Duodenal mucosa (tissue), 2 donors: ENCODE data around the gene PLPPR1.

Experiments
- H3K27ac ChIP-seq: one replicate; pipeline ENCODE4 v1.7.0; 2013; ENCODE audit warnings: low read depth, low read length
- H3K27me3 ChIP-seq, 2 donors: one replicate each; pipeline ENCODE4 v1.7.0; 2013; ENCODE audit warnings: low read length in 2 of 2, control low read depth in 1 of 2; ENCODE audit not compliant: insufficient read depth in 2 of 2, control insufficient read depth in 1 of 2
- H3K36me3 ChIP-seq, 2 donors: one replicate each; pipeline ENCODE4 v1.7.0; 2013; ENCODE audit warnings: low read length in 2 of 2, control low read depth in 1 of 2; ENCODE audit not compliant: insufficient read depth in 2 of 2, control insufficient read depth in 1 of 2
- H3K4me1 ChIP-seq, 2 donors: one replicate each; pipeline ENCODE4 v1.7.0; 2013; ENCODE audit warnings: low read length in 2 of 2, control low read depth in 1 of 2; ENCODE audit not compliant: insufficient read depth in 2 of 2, control insufficient read depth in 1 of 2
- H3K4me3 ChIP-seq, 2 donors: one replicate each; pipeline ENCODE4 v1.7.0; 2013; ENCODE audit warnings: low read length in 2 of 2, low read depth in 1 of 2
- H3K9ac ChIP-seq, 2 donors: one replicate each; pipeline ENCODE4 v1.7.0; 2013; ENCODE audit warnings: low read length in 2 of 2, low read depth in 1 of 2
- H3K9me3 ChIP-seq, 2 donors: one replicate each; pipeline ENCODE4 v1.7.0; 2013; ENCODE audit warnings: low read length in 2 of 2, control low read depth in 1 of 2; ENCODE audit not compliant: control insufficient read depth in 1 of 2

The PLPPR1 gene

DNA sequence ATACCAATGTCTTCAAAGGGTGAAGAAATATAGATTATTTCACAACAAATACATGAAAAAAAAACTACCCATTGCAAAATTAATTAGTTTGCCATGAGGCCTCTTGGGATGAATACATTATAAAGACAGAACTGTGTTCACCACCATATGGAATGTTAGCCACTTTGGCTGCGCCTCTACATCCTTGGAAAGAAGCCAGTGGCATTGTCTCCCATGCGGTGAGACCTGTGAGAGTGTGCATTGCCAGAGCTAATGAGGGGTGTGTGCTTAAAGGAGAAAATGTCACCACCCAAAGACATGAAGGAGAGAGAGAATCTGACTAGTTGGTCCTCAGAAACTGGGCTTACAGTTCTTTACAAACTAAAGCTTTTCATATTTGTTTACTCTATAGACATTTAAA, 110.6 kb downstream of the PLPPR1 start:
- Histone ChIP-seq H3K27me3 (no peaks in the 10 kb centered on the region), H3K27ac (no peak overlapping the region), H3K9me3 (no peaks in the 10 kb centered on the region), H3K9ac (no peak overlapping the region), H3K4me3 (no peak overlapping the region), H3K4me1 (no peaks in the 10 kb centered on the region), H3K36me3 (no peaks in the 10 kb centered on the region)

DNA sequence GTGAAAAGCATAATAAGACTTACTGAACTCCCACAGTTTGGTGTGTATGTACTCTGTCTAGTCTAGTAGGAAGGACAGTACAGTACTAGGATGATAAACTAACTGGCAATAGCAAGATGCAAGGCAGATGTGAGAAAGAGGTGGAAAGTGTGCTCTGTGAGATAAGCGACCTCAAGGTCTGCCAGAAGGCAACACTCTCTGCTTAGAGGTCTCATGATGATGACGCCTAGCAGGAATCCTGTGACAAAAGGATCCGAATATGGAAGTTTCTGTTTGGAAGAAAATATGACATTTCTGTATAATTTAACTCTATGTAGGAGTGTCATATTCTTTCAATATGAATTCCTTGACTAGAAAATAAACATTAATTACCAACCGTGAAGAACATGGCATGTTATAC, 112.2 kb downstream of the PLPPR1 start:
- no peak overlapping the region for H3K9ac ChIP-seq
- H3K27ac ChIP-seq = no peak overlapping the region
- H3K4me1 ChIP-seq = no peaks in the 10 kb centered on the region
- H3K27me3 ChIP-seq = no peaks in the 10 kb centered on the region
- no peaks in the 10 kb centered on the region for H3K36me3 ChIP-seq
- H3K4me3 ChIP-seq = no peak overlapping the region
- no peaks in the 10 kb centered on the region for H3K9me3 ChIP-seq

DNA sequence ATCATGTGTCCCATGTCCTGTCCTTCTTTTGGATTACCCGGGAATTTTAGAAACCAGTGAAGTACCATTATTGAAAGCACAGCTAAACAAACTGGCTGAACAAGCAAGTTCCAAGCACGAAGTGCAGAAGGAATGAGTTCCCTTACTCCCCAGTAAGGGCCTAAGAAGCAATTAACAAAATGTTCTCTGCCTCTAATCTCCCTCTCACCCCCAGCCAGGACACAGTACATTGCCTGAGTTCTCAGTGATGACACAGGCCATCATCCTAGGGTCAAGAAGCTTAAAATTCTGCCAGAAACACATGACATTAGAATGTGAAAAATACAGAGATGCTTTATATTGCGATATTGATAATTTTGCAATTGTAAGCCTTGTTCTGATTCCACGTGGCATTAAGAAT, 118.0 kb downstream of the PLPPR1 start:
- Histone ChIP-seq H3K9me3 (no peaks in the 10 kb centered on the region), H3K27me3 (no peaks in the 10 kb centered on the region), H3K36me3 (no peaks in the 10 kb centered on the region), H3K4me3 (no peak overlapping the region), H3K4me1 (no peaks in the 10 kb centered on the region), H3K27ac (no peak overlapping the region), H3K9ac (no peak overlapping the region)

DNA sequence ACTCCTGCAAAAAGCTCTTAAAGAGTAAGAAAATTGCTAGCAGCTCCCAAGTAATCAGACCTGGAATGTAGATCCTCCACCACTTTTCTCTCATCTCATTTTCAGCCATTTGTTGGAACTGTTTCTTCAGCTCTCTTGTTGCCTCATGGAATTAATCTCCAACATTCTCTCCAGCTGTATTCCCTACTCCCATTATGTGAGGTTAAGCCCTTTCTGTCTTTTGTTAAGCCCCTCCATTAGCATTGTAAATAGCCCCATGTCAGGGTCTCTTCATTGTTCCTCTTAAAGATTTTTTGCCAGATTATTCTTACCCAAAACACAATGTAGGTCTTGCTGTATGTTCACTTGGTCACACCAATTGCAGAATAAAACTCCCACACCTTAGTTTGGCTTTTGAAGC, 119.8 kb downstream of the PLPPR1 start:
- H3K27me3 ChIP-seq = no peaks in the 10 kb centered on the region
- H3K9ac ChIP-seq = no peak overlapping the region
- H3K4me1 ChIP-seq = no peaks in the 10 kb centered on the region
- no peaks in the 10 kb centered on the region for H3K36me3 ChIP-seq
- no peak overlapping the region for H3K4me3 ChIP-seq
- H3K9me3 ChIP-seq = no peaks in the 10 kb centered on the region
- H3K27ac ChIP-seq = no peak overlapping the region

DNA sequence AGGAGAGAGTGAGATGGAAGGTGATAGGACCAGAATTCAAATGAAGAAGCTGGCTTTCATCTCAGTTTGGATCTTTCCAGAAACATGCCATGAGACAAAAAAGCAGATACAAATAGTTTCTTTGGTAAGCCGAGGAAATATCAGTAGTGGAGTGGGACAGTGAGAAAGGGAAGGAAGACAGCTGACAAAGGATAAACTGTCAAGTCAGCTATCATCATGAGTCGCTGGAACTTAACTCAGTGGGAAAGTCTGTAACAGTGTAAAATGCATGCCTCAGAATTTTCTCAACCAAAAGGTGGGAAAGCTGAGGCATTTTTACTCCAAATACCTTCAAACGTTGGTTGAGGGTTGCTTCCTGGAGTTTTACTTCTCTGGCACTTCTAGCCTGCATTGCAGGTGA, 129.8 kb downstream of the PLPPR1 start:
- H3K9ac ChIP-seq = no peak overlapping the region
- no peaks in the 10 kb centered on the region for H3K9me3 ChIP-seq
- no peak overlapping the region for H3K27ac ChIP-seq
- H3K4me3 ChIP-seq = no peak overlapping the region
- no peaks in the 10 kb centered on the region for H3K27me3 ChIP-seq
- H3K36me3 ChIP-seq = no peaks in the 10 kb centered on the region
- H3K4me1 ChIP-seq = no peaks in the 10 kb centered on the region

DNA sequence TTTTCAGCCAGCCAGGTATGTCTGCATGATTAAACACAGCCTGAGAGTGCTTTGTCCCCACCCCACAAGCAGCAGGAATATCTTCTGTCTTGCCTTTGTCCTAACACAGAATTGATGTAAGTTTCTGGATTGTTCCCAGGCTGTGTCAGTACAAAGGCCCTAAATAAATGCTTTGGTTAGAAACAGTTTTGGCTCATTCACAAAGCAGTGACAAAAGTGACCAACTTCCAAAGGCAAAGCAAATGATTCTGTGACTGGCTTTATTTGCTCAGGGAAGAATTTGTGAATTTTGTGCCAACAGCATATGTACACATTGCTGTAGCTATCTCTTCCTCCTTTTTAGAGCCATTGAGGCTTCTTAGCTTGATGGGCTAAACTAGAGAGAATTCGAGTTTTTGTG, 133.7 kb downstream of the PLPPR1 start:
- H3K9ac ChIP-seq = no peak overlapping the region
- no peak overlapping the region for H3K4me3 ChIP-seq
- no peaks in the 10 kb centered on the region for H3K4me1 ChIP-seq
- no peaks in the 10 kb centered on the region for H3K27me3 ChIP-seq
- no peaks in the 10 kb centered on the region for H3K36me3 ChIP-seq
- H3K9me3 ChIP-seq = no peaks in the 10 kb centered on the region
- H3K27ac ChIP-seq = no peak overlapping the region

DNA sequence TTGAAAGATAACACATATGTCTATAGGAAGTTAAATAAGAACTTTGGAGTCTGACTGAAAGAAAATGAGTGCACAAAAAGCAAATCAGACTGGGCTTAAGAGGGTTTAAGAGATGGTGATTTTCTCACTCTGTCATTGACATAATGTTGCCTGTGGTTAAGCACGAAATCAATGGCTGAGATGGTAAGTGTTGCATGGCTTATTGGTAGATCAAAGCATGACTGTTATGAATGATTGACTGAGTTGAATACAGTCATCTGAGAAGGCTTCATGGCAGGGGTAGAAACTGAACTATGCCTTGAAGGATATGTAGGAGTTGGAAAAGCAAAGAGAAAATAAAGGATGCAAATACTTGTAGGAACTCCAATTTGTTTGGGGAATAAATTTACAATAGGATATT, 136.6 kb downstream of the PLPPR1 start:
- Histone ChIP-seq H3K4me1 (no peaks in the 10 kb centered on the region), H3K9me3 (no peaks in the 10 kb centered on the region), H3K27me3 (no peaks in the 10 kb centered on the region), H3K36me3 (no peaks in the 10 kb centered on the region), H3K9ac (no peak overlapping the region), H3K4me3 (no peak overlapping the region), H3K27ac (no peak overlapping the region)

DNA sequence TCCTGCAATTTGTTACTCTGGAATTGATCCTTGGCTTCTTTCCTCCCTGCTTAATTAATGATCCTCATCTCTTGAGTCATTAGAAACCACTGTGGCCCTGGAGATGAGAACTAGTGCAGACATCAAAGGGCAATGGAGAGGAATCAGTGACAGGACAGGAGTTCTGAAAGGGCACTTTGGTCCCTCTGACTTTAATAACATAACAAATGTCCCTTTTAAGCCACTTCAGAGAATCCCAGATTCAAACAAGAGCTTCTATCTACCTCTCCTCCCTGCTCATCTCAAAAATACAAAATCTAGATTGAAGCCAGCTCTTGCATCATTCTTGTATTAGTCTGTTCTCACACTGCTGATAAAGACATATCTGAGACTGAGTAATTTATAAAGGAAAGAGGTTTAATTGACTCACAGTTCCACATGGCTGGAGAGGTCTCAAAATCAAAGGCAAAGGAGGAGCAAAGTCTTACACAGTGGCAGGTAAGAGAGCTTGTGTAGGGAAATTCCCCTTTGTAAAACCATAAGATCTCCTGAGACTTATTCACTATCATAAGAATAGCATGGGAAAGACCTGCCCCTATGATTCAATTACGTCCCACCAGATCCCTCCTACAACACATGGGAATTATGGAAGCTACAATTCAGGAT, 139.1 kb downstream of the PLPPR1 start:
- Histone ChIP-seq H3K4me3 (no peak overlapping the region), H3K27ac (no peak overlapping the region), H3K9ac (no peak overlapping the region), H3K4me1 (no peaks in the 10 kb centered on the region), H3K36me3 (no peaks in the 10 kb centered on the region), H3K9me3 (no peaks in the 10 kb centered on the region), H3K27me3 (no peaks in the 10 kb centered on the region)

DNA sequence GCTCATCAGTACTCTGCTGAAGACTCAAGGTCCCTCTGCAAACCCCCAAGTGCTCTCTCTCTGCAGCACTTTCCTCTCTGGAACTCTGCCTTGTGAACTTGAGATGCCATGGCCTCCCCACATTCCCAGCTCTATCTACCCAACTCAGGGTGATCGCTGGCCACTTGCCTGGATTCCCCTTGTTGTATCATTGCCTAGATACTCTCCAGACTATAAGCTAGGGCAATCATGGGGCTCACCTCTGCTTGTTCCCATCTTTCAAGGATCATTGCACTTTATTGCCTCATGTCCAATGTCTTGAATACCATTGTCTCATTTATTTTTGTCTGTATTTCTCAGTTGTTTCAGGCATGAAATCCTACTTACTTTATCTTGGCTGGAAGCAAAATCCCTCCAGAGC, 144.1 kb downstream of the PLPPR1 start:
- H3K27ac ChIP-seq = no peak overlapping the region
- no peaks in the 10 kb centered on the region for H3K9me3 ChIP-seq
- H3K9ac ChIP-seq = no peak overlapping the region
- no peak overlapping the region for H3K4me3 ChIP-seq
- no peaks in the 10 kb centered on the region for H3K27me3 ChIP-seq
- no peaks in the 10 kb centered on the region for H3K4me1 ChIP-seq
- H3K36me3 ChIP-seq = no peaks in the 10 kb centered on the region

DNA sequence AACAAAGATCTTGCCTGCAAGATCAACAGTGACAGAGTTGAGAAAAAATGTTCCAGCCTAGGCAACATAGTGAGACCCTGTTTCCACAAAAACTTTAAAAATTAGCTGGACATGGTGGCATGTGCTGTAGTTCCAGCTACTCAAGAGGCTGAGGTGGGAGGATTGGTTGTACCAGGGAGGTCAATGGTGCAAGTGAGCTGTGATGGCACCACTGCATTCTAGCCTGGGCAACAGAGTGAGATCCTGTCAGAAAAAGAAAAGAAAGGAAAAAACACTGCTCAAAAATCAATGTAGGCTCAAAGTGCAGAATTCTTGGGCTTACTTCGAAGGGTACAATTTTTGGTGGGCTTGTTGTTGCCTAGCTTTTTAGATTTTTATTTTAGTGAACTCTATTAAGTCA, 145.4 kb downstream of the PLPPR1 start:
- H3K36me3 ChIP-seq = no peaks in the 10 kb centered on the region
- no peak overlapping the region for H3K4me3 ChIP-seq
- no peaks in the 10 kb centered on the region for H3K9me3 ChIP-seq
- no peaks in the 10 kb centered on the region for H3K27me3 ChIP-seq
- no peaks in the 10 kb centered on the region for H3K4me1 ChIP-seq
- H3K9ac ChIP-seq = no peak overlapping the region
- H3K27ac ChIP-seq = no peak overlapping the region

DNA sequence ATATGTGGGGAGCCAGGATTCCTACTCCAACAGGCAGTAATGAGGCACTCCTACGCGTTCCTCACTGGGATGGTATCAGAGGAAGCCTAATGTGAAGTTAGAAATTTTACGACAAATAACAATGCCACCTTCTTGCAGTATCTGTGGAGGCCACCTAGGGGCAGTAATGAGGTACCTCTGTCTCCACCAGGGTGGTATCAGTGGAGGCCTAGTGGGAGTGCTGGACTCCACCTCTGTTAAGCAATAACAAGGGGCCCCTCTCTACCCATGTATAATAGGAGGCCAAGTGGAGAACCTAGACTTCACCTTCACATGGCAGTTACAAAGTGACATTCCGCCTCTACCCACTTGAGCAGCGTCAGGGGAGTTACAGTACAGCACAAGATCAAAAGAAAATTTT, 147.9 kb downstream of the PLPPR1 start:
- H3K36me3 ChIP-seq = no peaks in the 10 kb centered on the region
- H3K27ac ChIP-seq = no peak overlapping the region
- H3K27me3 ChIP-seq = no peaks in the 10 kb centered on the region
- H3K4me1 ChIP-seq = no peaks in the 10 kb centered on the region
- no peaks in the 10 kb centered on the region for H3K9me3 ChIP-seq
- no peak overlapping the region for H3K9ac ChIP-seq
- H3K4me3 ChIP-seq = no peak overlapping the region
